ENCODE results near the gene RBBP6. TPM values are rescaled to one million over a fixed set of nuclear protein-coding genes. Genes with fewer than 3 reads are reported as not detected.
A peak's percentile ranks its signal among the peaks of the same experiment; 100 is the strongest.

RBBP6 gene
- polyA plus RNA-seq, 1 of the 3 experiments (the other 2 are of a cell fraction) = 15.1 TPM

- no peak overlapping the region for H2AFZ ChIP-seq (ENCODE audit: low read depth)
- H3K9me3 ChIP-seq = no peaks in the 10 kb centered on the region
- no peak overlapping the region for H3K9ac ChIP-seq
- H4K20me1 ChIP-seq (ENCODE audit: insufficient read depth) = no peaks in the 10 kb centered on the region
- no peak overlapping the region for H3K4me3 ChIP-seq (ENCODE audit: low read depth in 2 of 2, low read length in 1 of 2)
- H3K79me2 ChIP-seq (ENCODE audit: insufficient read depth) = no peaks in the 10 kb centered on the region
- DNase-seq = no peak
- WGBS (ENCODE audit: low lambda C conversion rate) = 85% methylated on average over 5 of the region's 5 CpGs
- H3K4me2 ChIP-seq = no peak overlapping the region
- peaks cover 0 to 4% of the 10 kb centered on the region in 2 experiments; a peak in 1 of 4 replicates for H3K4me1 ChIP-seq (ENCODE audit: control insufficient read depth in 1 of 2, insufficient read depth in 2 of 2, low read depth in 1 of 2, low read length in 1 of 2)
- no peaks in the 10 kb centered on the region for H3K27me3 ChIP-seq (ENCODE audit: insufficient read depth)
- H3K27ac ChIP-seq (ENCODE audit: low read depth in 2 of 2, low read length in 1 of 2) = peak overlapping the region in 1 of 2 experiments; percentile 67; a peak in 2 of 4 replicates
- ChIA-PET CTCF (interaction anchor here (0.6 to 7.7 kb wide), 5 partner anchors 9 to 898 kb away, joined by 3 to 125 read pairs (median 5); no protein-coding TSS in a partner anchor), POLR2A (no interaction called here)
- TF ChIP-seq RAD21 (IDR thresholded peaks at IDR 0.05; ENCODE audit: low read length) (no peak), ELF1 (IDR thresholded peaks at IDR 0.05) (no peak), RXRA (IDR thresholded peaks at IDR 0.05; ENCODE audit: borderline replicate concordance, low read depth) (no peak), GATA2 (CRISPR knock-in tag; IDR thresholded peaks at IDR 0.05) (no peak), FOSL2 (IDR thresholded peaks at IDR 0.05; ENCODE audit: borderline replicate concordance, low read depth) (no peak), EP300 (IDR thresholded peaks at IDR 0.05; ENCODE audit: borderline replicate concordance in 1 of 2, low read depth in 1 of 2, low read length in 1 of 2) (no peak), SMC3 (IDR thresholded peaks at IDR 0.05; ENCODE audit: low read depth, low read length) (no peak)
- peaks cover 10% of the 10 kb centered on the region for H3F3A ChIP-seq (replicated peaks; ENCODE audit: insufficient read depth)
- no peaks in the 10 kb centered on the region for H3K9me2 ChIP-seq
- H3K36me3 ChIP-seq (replicated peaks in 1 of 2; ENCODE audit: control insufficient read depth in 1 of 2, insufficient read depth in 2 of 2, low read length in 1 of 2) = no peaks in the 10 kb centered on the region
Observed at GRCh38 chr16:24507959-24508480, 31.3 kb upstream of the RBBP6 start.

GRCh38 chr16:24508614-24509013 is 30.8 kb upstream of the RBBP6 start:
- no peaks in the 10 kb centered on the region for H3K36me3 ChIP-seq (replicated peaks in 1 of 2; ENCODE audit: control insufficient read depth in 1 of 2, insufficient read depth in 2 of 2, low read length in 1 of 2)
- peaks cover 10% of the 10 kb centered on the region for H3F3A ChIP-seq (replicated peaks; ENCODE audit: insufficient read depth)
- TF ChIP-seq JUND (IDR thresholded peaks at IDR 0.05) (peak; percentile 58), FOSL2 (IDR thresholded peaks at IDR 0.05; ENCODE audit: borderline replicate concordance, low read depth) (peak; percentile 43; the same call in 1 of the 2 replicates), RCOR1 (IDR thresholded peaks at IDR 0.05; ENCODE audit: low read length) (no peak), REST (IDR thresholded peaks at IDR 0.05; ENCODE audit: low read depth, low read length) (0 out of 2 replicates have a peak, but pooled peaks have one; percentile 8), TEAD4 (IDR thresholded peaks at IDR 0.05; ENCODE audit: borderline replicate concordance, insufficient read depth) (0 out of 2 replicates have a peak, but pooled peaks have one; percentile 18), TCF12 (IDR thresholded peaks at IDR 0.05) (peak; percentile 39), RXRA (IDR thresholded peaks at IDR 0.05; ENCODE audit: borderline replicate concordance, low read depth) (peak; percentile 49; the same call in 1 of the 2 replicates), NRF1 (IDR thresholded peaks at IDR 0.05; ENCODE audit: low read depth, low read length) (no peak), MAX (IDR thresholded peaks at IDR 0.05; ENCODE audit: low read depth) (peak; percentile 52; the same call in 1 of the 2 replicates), SMC3 (IDR thresholded peaks at IDR 0.05; ENCODE audit: low read depth, low read length) (no peak), NFIC (IDR thresholded peaks at IDR 0.05; ENCODE audit: borderline replicate concordance) (peak; percentile 76), GABPA (IDR thresholded peaks at IDR 0.05; ENCODE audit: low read depth) (no peak), PBX3 (IDR thresholded peaks at IDR 0.05) (peak; percentile 50), EP300 (IDR thresholded peaks at IDR 0.05; ENCODE audit: borderline replicate concordance in 1 of 2, low read depth in 1 of 2, low read length in 1 of 2) (no peak)
- 50% methylated on average over 3 of the region's 3 CpGs for WGBS (ENCODE audit: low lambda C conversion rate)
- DNase-seq = no peak
- no peaks in the 10 kb centered on the region for H3K79me2 ChIP-seq (ENCODE audit: insufficient read depth)
- peak overlapping the region in 1 of 2 experiments; percentile 67; a peak in 2 of 4 replicates for H3K27ac ChIP-seq (ENCODE audit: low read depth in 2 of 2, low read length in 1 of 2)
- H3K9ac ChIP-seq = no peak overlapping the region; the same call in 1 of the 2 replicates
- no peak overlapping the region for H2AFZ ChIP-seq (ENCODE audit: low read depth)
- H3K4me1 ChIP-seq (ENCODE audit: control insufficient read depth in 1 of 2, insufficient read depth in 2 of 2, low read depth in 1 of 2, low read length in 1 of 2) = peaks cover 0 to 4% of the 10 kb centered on the region in 2 experiments; a peak in 1 of 4 replicates
- no peak overlapping the region for H3K4me2 ChIP-seq
- H4K20me1 ChIP-seq (ENCODE audit: insufficient read depth) = no peaks in the 10 kb centered on the region
- no peaks in the 10 kb centered on the region for H3K9me2 ChIP-seq
- H3K9me3 ChIP-seq = no peaks in the 10 kb centered on the region
- H3K4me3 ChIP-seq (ENCODE audit: low read depth in 2 of 2, low read length in 1 of 2) = no peak overlapping the region
- CTCF ChIA-PET = interaction anchor here (0.8 to 7.7 kb wide), 4 partner anchors 8 to 706 kb away, joined by 3 to 125 read pairs (median 6); no protein-coding TSS in a partner anchor
- POLR2A ChIA-PET = no interaction called here
- no peaks in the 10 kb centered on the region for H3K27me3 ChIP-seq (ENCODE audit: insufficient read depth)
